Neutrophil (primary cell): ENCODE results near the gene ANK3.

Source experiments
- H3K27ac ChIP-seq: fragments of 200-600 bp; sonication (generic); 2 replicates; pipeline ENCODE4 v1.5.1; 2016; ENCODE audit warnings: mild to moderate bottlenecking, moderate library complexity
- H3K27me3 ChIP-seq: fragments of 200-600 bp; sonication (generic); 2 replicates; pipeline ENCODE4 v1.6.0; 2016; ENCODE audit warnings: mild to moderate bottlenecking
- H3K36me3 ChIP-seq: fragments of 200-600 bp; sonication (generic); 2 replicates; pipeline ENCODE4 v1.5.1; 2017
- H3K4me1 ChIP-seq, 2 experiments: fragments of 200-600 bp in 1 of 2; sonication (generic) in 1 of 2; 1 replicate in 1 of 2; 2 replicates in 1 of 2; pipeline versions ENCODE4 v1.5.1 to v1.6.1; 2013 to 2016; ENCODE audit warnings: low read depth in 1 of 2, low read length in 1 of 2, mild to moderate bottlenecking in 1 of 2, moderate library complexity in 1 of 2; ENCODE audit not compliant: control insufficient read depth in 1 of 2, insufficient read depth in 1 of 2
- H3K4me3 ChIP-seq, 2 experiments: fragments of 200-600 bp in 1 of 2; sonication (generic) in 1 of 2; 1 replicate in 1 of 2; 2 replicates in 1 of 2; pipeline ENCODE4 v1.5.1; 2013 to 2016; ENCODE audit warnings: low read depth in 1 of 2, low read length in 1 of 2, mild to moderate bottlenecking in 1 of 2, moderate library complexity in 1 of 2
- H3K9me3 ChIP-seq: fragments of 200-600 bp; sonication (generic); 2 replicates; pipeline ENCODE4 v1.5.1; 2016
- CTCF ChIP-seq: fragments of 200-600 bp; sonication (generic); IDR thresholded peaks from 2 replicates; pipeline ENCODE4 v1.5.1; 2016; ENCODE audit warnings: antibody characterized with exemption

The ANK3 gene

GRCh38 chr10:60139798-60140566 lies 249.7 kb downstream of the ANK3 start:
- Histone ChIP-seq H3K27me3 (peaks cover 8% of the 10 kb centered on the region), H3K9me3 (no peaks in the 10 kb centered on the region), H3K27ac (no peak overlapping the region), H3K4me1 (no peaks in the 10 kb centered on the region), H3K36me3 (no peaks in the 10 kb centered on the region), H3K4me3 (no peak overlapping the region)
- TF ChIP-seq CTCF = no peak

- no peak overlapping the region for H3K4me3 ChIP-seq
Measured at GRCh38 chr10:60139290-60139689, 250.4 kb downstream of the ANK3 start.

GRCh38 chr10:60138842-60139241 lies 250.8 kb downstream of the ANK3 start:
- H3K4me3 ChIP-seq = no peak overlapping the region
- no peaks in the 10 kb centered on the region for H3K9me3 ChIP-seq
- no peak for TF ChIP-seq CTCF
- H3K27ac ChIP-seq = no peak overlapping the region
- peaks cover 8% of the 10 kb centered on the region for H3K27me3 ChIP-seq
- no peaks in the 10 kb centered on the region for H3K36me3 ChIP-seq
- H3K4me1 ChIP-seq = no peaks in the 10 kb centered on the region

More at GRCh38 chr10:60139290-60139689, 250.4 kb downstream of the ANK3 start:
- Histone ChIP-seq H3K27me3 (peaks cover 8% of the 10 kb centered on the region), H3K36me3 (no peaks in the 10 kb centered on the region), H3K27ac (no peak overlapping the region), H3K9me3 (no peaks in the 10 kb centered on the region), H3K4me1 (no peaks in the 10 kb centered on the region)
- no peak for TF ChIP-seq CTCF

- TF ChIP-seq CTCF = no peak
- no peaks in the 10 kb centered on the region for H3K36me3 ChIP-seq
Measured at GRCh38 chr10:60138026-60138425, 251.6 kb downstream of the ANK3 start.

GRCh38 chr10:60137292-60137992 lies 252.2 kb downstream of the ANK3 start:
- Histone ChIP-seq H3K27me3 (peaks cover 8% of the 10 kb centered on the region), H3K36me3 (no peaks in the 10 kb centered on the region), H3K27ac (no peak overlapping the region), H3K4me1 (no peaks in the 10 kb centered on the region), H3K9me3 (no peaks in the 10 kb centered on the region), H3K4me3 (no peak overlapping the region)
- TF ChIP-seq CTCF = no peak

More at GRCh38 chr10:60138026-60138425, 251.6 kb downstream of the ANK3 start:
- Histone ChIP-seq H3K9me3 (no peaks in the 10 kb centered on the region), H3K27ac (no peak overlapping the region), H3K27me3 (peaks cover 8% of the 10 kb centered on the region), H3K4me3 (no peak overlapping the region), H3K4me1 (no peaks in the 10 kb centered on the region)
